ENCODE measurements around the gene MAST4.

- TF ChIP-seq CTCF (conservative IDR thresholded peaks at IDR 0.05; ENCODE audit: low read depth, low read length) (no peak), CEBPB (IDR thresholded peaks at IDR 0.05; ENCODE audit: low read depth, low read length) (no peak), MXI1 (IDR thresholded peaks at IDR 0.05; ENCODE audit: borderline replicate concordance, low read depth, low read length) (no peak), RFX5 (IDR thresholded peaks at IDR 0.05; ENCODE audit: low read depth, low read length) (no peak), NFE2L2 (IDR thresholded peaks at IDR 0.05; ENCODE audit: low read depth, low read length) (no peak), POLR2A (IDR thresholded peaks at IDR 0.05; ENCODE audit: low read depth, low read length) (no peak), RAD21 (IDR thresholded peaks at IDR 0.05; ENCODE audit: low read length) (no peak)
Observed at GRCh38 chr5:66981266-66982055, 385.3 kb downstream of the MAST4 start.

Measured in IMR-90 (cell line).